OCI-LY1 (cell line): ENCODE measurements around the gene PHKA1.

ENCODE experiments used
- H2AFZ ChIP-seq: fragments of 200-600 bp; sonication (generic), shearing (Covaris generic); 2 replicates; pipeline ENCODE4 v1.6.0; 2014; ENCODE audit warnings: antibody characterized with exemption, mild to moderate bottlenecking, low read length
- H3F3A ChIP-seq: fragments of 200-600 bp; sonication (generic), shearing (Covaris generic); 2 replicates; pipeline ENCODE4 v1.6.0; 2014; ENCODE audit warnings: mild to moderate bottlenecking, antibody characterized with exemption, low read length, moderate library complexity; ENCODE audit not compliant: insufficient read depth
- H3K27ac ChIP-seq: fragments of 200-600 bp; sonication (generic); 2 replicates; pipeline ENCODE4 v1.5.1; 2014; ENCODE audit warnings: low read length, mixed run types, mild to moderate bottlenecking, low read depth; ENCODE audit not compliant: poor library complexity, severe bottlenecking
- H3K27me3 ChIP-seq: fragments of 200-600 bp; sonication (generic); 2 replicates; pipeline ENCODE4 v1.6.0; 2014; ENCODE audit warnings: antibody characterized with exemption, mild to moderate bottlenecking, low read length, moderate library complexity; ENCODE audit not compliant: insufficient read depth
- H3K36me3 ChIP-seq: fragments of 200-600 bp; sonication (generic); 2 replicates; pipeline ENCODE4 v1.6.1; 2014; ENCODE audit warnings: mild to moderate bottlenecking, antibody characterized with exemption, low read length, moderate library complexity, mixed read lengths; ENCODE audit not compliant: insufficient read depth
- H3K4me1 ChIP-seq: fragments of 200-600 bp; sonication (generic); 2 replicates; pipeline ENCODE4 v1.5.1; 2014; ENCODE audit warnings: mild to moderate bottlenecking, low read length, moderate library complexity; ENCODE audit not compliant: insufficient read depth, severe bottlenecking
- H3K4me2 ChIP-seq: fragments of 200-600 bp; sonication (generic), shearing (Covaris generic); 2 replicates; pipeline ENCODE4 v1.6.1; 2014; ENCODE audit warnings: low read length
- H3K4me3 ChIP-seq: fragments of 200-600 bp; sonication (generic); 2 replicates; pipeline ENCODE4 v1.5.1; 2014; ENCODE audit warnings: low read length, low read depth, mild to moderate bottlenecking, mixed read lengths; ENCODE audit not compliant: poor library complexity, severe bottlenecking
- H3K79me2 ChIP-seq: fragments of 200-600 bp; shearing (Covaris generic); 2 replicates; pipeline ENCODE4 v1.6.1; 2016; ENCODE audit warnings: mixed run types, low read length, mixed read lengths; ENCODE audit not compliant: insufficient read depth
- H3K9ac ChIP-seq: fragments of 200-600 bp; sonication (generic), shearing (Covaris generic); 2 replicates; pipeline ENCODE4 v1.6.1; 2014; ENCODE audit warnings: mild to moderate bottlenecking, low read length, mixed read lengths
- H3K9me2 ChIP-seq: fragments of 200-600 bp; sonication (generic), shearing (Covaris generic); 2 replicates; pipeline ENCODE4 v1.6.1; 2014; ENCODE audit warnings: low read depth, mild to moderate bottlenecking, low read length, mixed read lengths
- H3K9me3 ChIP-seq: fragments of 200-600 bp; shearing (Covaris generic); 2 replicates; pipeline ENCODE4 v1.6.1; 2014; ENCODE audit warnings: low read length, mixed read lengths
- H4K20me1 ChIP-seq: fragments of 200-600 bp; sonication (generic), shearing (Covaris generic); 2 replicates; pipeline ENCODE4 v1.6.0; 2016; ENCODE audit warnings: mild to moderate bottlenecking, low read length; ENCODE audit not compliant: insufficient read depth
- CTCF ChIP-seq: fragments of 200-600 bp; sonication (generic), shearing (Covaris generic); IDR thresholded peaks from 2 replicates; pipeline ENCODE4 v1.5.1; 2017; ENCODE audit warnings: mild to moderate bottlenecking, antibody characterized with exemption, low read length, moderate library complexity, mixed read lengths
- EZH2 ChIP-seq: fragments of 200-600 bp; sonication (generic), shearing (Covaris generic); IDR thresholded peaks from 2 replicates; pipeline ENCODE4 v1.8.0; 2017; ENCODE audit warnings: borderline replicate concordance, mixed run types, mild to moderate bottlenecking, antibody characterized with exemption, low read length, moderate library complexity, mixed read lengths

The PHKA1 gene

DNA sequence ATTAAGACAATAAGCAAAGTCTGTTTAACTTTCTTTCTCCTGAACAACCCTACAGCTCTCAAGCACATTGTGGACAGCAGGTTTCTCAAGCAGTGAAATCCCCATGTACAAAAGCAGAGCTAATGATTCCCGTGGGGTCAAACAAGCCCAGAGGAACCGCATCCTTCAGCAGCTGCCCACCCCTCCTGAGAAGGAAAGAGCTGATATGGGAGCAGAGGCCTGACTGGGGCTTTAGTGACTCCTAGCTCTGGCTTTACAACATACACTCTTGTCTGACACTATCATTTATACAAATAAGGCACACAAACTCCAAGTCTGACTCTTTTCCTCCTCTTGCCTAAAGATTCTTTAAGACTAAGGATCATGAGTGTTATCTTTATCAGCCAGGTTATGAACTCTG lies 174.3 kb downstream of the PHKA1 start:
- H3K79me2 ChIP-seq: no peaks in the 10 kb centered on the region
- H3K27ac ChIP-seq: no peak overlapping the region
- no peak overlapping the region for H3K4me3 ChIP-seq
- no peaks in the 10 kb centered on the region for H3F3A ChIP-seq
- no peaks in the 10 kb centered on the region for H3K36me3 ChIP-seq
- no peaks in the 10 kb centered on the region for H4K20me1 ChIP-seq
- TF ChIP-seq CTCF (no peak), EZH2 (no peak)
- no peaks in the 10 kb centered on the region for H3K9me3 ChIP-seq
- no peak overlapping the region for H3K4me2 ChIP-seq
- H3K4me1 ChIP-seq: no peaks in the 10 kb centered on the region
- H2AFZ ChIP-seq: no peak overlapping the region
- H3K27me3 ChIP-seq: no peaks in the 10 kb centered on the region
- no peaks in the 10 kb centered on the region for H3K9me2 ChIP-seq
- no peak overlapping the region for H3K9ac ChIP-seq

- H3K27me3 ChIP-seq: no peaks in the 10 kb centered on the region
- H3K9me3 ChIP-seq: no peaks in the 10 kb centered on the region
Measured at GRCh38 chrX:72536542-72536941, 177.6 kb downstream of the PHKA1 start.

GRCh38 chrX:72532366-72532765 lies 181.7 kb downstream of the PHKA1 start:
- H4K20me1 ChIP-seq: no peaks in the 10 kb centered on the region
- H3F3A ChIP-seq: no peaks in the 10 kb centered on the region
- no peaks in the 10 kb centered on the region for H3K9me2 ChIP-seq
- no peak overlapping the region for H3K4me3 ChIP-seq
- no peak overlapping the region for H2AFZ ChIP-seq
- no peak overlapping the region for H3K9ac ChIP-seq
- H3K27me3 ChIP-seq: no peaks in the 10 kb centered on the region
- H3K9me3 ChIP-seq: no peaks in the 10 kb centered on the region
- no peaks in the 10 kb centered on the region for H3K36me3 ChIP-seq
- no peak for TF ChIP-seq EZH2
- TF ChIP-seq CTCF: no peak
- H3K4me1 ChIP-seq: no peaks in the 10 kb centered on the region
- H3K27ac ChIP-seq: no peak overlapping the region
- no peaks in the 10 kb centered on the region for H3K79me2 ChIP-seq
- no peak overlapping the region for H3K4me2 ChIP-seq

More at GRCh38 chrX:72536542-72536941, 177.6 kb downstream of the PHKA1 start:
- H3K36me3 ChIP-seq: no peaks in the 10 kb centered on the region
- no peak overlapping the region for H2AFZ ChIP-seq
- no peak overlapping the region for H3K27ac ChIP-seq
- no peaks in the 10 kb centered on the region for H3F3A ChIP-seq
- no peaks in the 10 kb centered on the region for H3K4me1 ChIP-seq
- no peaks in the 10 kb centered on the region for H4K20me1 ChIP-seq
- no peak overlapping the region for H3K4me3 ChIP-seq
- TF ChIP-seq EZH2: no peak
- no peak for TF ChIP-seq CTCF
- H3K9me2 ChIP-seq: no peaks in the 10 kb centered on the region
- no peak overlapping the region for H3K9ac ChIP-seq
- no peak overlapping the region for H3K4me2 ChIP-seq
- H3K79me2 ChIP-seq: no peaks in the 10 kb centered on the region
